CD4-positive, alpha-beta T cell treated with Interleukin-4 for 1 hour (primary cell): ENCODE results near the gene HYI.

ENCODE experiments used
- DNase-seq, 2 donors: peaks; one replicate each; pipeline ENCODE4 v3.0.0-alpha.2; 2020 to 2022

The HYI gene

DNA sequence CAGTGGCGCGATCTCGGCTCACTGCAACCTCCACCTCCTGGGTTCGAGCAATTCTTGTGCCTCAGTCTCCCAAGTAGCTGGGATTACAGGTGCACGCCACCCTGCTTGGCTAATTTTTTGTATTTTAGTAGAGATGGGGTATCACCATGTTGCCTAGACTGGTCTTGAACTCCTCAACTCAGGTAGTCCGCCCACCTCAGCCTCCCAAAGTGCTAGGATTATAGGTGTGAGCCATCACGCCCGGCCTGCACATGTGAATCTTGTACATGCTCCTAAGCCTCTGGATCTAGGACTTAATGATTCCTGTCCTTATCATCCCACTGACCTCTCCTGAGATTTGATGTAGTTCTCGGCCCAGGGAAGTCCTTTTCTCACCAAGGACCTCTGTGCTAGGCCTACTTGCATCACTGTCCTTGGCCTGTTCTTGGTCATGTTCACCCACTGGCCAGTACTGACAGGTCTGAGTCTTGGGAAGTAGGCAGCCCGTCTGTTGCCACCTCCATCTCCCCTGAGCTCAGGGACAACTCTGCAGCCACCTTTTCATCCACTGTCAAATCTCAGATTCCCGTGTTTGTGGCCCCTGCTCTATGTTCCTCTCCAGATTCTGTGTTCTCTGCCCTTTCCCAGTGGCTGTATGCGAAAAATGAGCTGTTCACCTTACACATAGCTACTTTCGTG is 9.4 kb downstream of the HYI start:
- no peak for DNase-seq

DNA sequence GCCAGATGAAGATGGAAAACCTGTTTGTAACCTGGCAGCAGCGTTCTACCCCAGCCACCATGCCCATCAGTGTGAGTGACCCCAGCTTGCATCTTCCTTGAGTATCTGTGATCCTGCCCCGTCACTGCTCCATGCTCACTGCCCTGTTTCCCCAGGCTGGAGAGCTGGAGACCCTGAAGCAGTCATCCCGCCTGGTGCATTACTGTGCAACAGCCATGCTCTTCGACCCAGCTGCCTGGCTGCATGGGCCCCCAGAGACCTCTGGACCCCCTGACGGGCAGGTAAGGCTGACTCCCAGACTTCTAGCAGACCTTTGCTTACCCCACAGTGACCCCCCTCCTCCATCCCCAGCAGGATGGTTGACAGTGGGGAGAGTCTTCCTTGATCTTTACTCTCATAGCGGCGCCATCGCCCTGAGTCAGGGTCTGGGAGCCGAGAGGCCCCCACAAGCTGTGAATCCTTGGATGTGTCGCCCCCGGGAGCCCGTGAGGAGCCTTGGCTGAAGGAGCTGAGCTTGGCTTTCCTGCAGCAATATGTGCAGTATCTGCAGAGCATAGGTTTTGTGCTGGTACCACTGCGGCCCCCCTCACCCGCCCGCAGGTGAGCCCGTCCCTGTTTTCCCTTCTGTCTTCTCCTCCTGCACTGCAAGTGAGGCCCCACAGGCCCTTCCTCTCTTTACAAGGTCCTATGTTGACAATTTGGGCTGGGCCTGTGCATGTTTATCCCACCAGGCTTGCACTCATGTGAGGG is 10.4 kb downstream of the HYI start:
- peak in 1 of 2 donors; percentile 5 for DNase-seq

DNA sequence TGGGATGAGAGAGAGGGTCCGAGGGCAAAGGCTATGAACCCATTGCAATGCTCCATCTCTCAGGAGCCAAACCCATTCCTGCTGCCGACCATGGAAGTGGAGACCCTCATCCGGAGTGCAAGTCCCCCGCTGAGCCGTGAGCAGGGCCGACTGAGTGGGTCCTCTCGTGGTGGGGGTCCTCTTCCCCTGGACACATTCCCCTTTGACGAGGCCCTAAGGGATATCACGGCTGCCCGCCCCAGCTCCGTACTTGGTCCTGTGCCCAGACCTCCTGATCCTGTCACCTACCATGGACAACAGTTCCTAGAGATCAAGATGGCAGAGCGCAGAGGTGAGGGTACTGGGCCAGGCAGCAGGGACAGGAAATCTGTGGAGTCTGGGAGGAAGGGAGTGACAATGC is 11.0 kb downstream of the HYI start:
- no peak for DNase-seq

GRCh38 chr1:43441894-43442637 is 11.7 kb downstream of the HYI start:
- no peak for DNase-seq

GRCh38 chr1:43441166-43441893 is 12.4 kb downstream of the HYI start:
- DNase-seq: no peak

GRCh38 chr1:43440358-43440757 is 13.4 kb downstream of the HYI start:
- DNase-seq: peak in 1 of 2 donors; percentile 5

DNA sequence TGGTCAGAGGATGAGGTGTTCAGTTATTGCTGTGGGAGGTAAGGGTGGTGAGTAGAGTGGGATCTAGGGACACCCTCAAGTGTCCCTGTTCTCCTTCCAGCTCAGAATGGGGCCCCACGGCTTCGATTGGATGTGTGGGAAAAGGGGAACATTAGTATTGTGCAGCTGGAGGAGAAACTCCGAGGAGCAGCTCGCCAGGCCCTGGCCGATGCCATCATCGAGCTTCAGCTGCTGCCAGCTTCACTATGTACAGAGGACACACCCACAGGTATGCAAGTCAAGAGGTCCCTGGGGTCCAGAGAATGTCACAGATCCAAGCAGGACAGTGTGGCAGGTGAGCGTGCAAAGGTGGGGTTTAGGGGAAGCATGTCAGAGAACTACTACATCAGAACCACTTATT is 13.9 kb downstream of the HYI start:
- no peak for DNase-seq

DNA sequence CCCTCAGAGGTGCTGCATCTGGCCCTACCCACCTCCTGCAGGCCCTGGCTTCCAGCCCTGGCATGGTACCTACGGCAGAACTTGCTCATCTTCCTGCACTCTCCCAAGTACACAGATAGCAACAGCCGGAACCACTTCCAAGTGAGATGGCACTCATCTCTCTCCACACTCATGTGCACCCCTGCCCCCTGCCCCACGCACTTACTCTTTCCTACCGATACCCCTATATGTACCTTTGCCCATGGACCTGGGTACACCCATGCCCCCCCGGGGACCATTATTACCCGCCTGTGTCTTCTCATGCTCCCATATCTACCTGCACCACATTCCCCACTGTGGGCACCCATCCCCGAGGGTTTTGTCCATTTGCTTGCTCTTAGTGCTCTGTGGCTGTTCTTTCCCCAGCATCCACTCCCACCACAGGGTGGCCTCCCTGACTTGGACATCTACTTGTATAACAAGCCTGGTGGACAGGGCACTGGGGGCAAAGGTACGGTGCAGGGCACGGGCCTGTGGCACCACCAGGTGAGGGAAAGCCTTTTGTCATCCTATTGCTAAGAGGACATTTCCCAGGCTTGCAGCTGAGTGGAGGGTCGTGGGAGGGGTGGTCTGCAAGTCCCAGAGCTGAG is 14.7 kb downstream of the HYI start:
- DNase-seq: no peak

GRCh38 chr1:43438576-43438952 is 15.2 kb downstream of the HYI start:
- no peak for DNase-seq

DNA sequence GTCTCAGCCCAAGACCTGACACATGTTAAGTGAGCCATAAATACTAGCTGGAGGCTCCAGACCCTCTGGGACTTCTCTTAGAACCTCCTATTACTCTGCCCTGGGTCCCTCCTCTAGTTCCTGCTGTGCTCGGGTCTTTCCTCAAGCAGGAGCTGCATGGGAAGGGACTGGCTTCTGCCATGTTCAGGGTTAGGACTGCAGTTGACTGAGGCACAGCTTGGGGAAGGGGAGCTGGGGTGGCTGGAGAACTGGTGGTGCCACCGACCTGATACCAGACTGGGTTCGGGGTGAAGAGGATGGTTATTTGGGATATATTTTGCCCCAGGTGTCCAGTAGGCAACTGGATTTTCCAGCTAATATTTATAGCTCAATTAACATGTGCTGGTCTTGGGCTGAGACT is 15.7 kb downstream of the HYI start:
- no peak for DNase-seq

DNA sequence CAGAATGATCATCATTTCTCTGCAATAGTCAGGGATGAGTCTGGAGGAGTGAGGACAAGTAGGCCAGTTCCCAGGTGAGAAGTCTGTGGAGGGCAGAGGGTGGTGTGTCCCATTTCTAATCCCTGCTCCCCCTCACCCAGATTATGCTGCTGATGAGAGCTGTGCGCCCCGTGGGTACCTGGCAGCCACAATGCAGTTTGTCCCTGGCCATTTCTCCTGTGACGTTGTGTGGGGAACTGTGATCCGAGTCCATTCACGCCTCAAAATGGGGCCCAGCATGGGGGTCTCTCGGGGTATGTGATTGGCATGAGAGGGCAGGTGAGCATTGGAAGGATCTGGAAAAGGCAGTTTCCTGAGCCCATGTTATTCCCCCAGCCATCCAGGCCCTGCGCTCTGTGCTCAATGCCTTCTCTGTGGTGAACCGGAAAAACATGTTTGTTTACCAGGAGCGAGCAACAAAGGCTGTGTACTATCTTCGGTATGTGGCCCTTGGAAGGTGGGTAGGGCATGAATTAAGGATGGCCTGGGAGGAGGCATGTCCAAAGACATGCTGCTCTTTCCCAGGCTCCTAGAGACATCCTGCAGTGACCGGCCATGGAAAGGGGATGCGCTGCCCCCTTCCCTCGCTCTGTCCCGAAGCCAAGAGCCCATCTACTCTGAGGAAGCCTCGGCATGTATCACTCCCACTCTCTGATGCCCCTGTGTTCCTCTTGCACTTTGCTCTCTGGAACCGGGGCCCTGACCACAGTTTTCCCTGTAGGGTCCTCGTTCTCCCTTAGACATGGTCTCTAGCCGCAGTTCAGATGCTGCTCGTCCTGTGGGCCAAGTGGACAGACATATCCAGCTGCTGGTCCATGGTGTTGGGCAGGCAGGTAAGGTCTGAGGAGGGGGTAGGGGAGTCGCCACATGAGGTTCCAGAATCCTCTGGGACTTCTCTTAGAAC is 16.4 kb downstream of the HYI start:
- no peak for DNase-seq

GRCh38 chr1:43436371-43436770 is 17.4 kb downstream of the HYI start:
- DNase-seq: no peak

DNA sequence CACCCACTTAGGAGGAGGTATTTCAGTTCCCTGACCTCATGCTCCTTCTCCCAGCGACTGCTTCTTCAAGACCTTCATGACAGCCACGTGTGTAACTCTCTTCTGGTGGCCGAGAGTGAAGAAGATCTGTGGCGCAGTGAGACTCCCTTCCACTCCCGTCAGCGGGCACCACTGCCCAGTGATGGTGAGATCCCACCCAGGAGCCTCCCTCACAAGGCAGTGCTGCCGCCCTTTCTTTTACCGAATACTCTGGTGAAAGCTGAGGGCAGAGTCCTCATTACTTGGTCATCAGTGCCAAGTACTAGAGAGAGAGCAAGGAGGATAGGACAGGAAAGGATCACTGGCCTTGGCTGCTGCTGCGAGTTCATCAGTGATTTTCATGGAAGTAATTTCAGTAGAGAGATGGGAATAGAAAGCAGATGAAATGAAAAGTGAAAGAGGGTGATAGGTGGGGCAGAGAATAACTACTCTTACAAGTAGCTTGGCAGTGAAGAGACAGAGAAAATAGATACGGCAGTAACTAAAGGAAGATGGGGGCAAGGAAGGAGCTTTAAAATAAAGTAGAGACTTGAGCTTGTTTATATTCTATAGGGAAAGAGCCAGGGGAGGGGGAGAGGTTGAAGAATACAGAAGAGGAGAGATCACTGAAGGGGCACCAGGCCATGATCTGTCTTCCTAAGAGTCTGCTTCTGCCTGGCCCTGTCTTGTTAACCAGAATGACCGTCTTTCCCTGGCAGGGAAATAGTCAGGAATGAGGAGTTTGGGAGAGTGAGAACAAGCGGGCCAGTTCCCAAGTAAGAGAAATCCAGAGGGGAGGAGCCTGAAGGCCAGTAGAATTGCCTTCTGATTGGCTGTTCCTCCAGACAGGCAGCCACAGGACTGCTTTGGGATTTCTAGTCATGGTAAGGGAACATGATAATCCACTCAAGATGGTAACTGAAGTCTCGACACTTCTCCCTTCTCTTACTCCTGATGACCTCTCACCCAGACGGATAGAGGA is 18.3 kb downstream of the HYI start:
- no peak for DNase-seq

- DNase-seq: no peak
Observed at GRCh38 chr1:43434256-43434655, 19.5 kb downstream of the HYI start.

- DNase-seq: no peak
Observed at GRCh38 chr1:43432907-43433306, 20.8 kb downstream of the HYI start.

DNA sequence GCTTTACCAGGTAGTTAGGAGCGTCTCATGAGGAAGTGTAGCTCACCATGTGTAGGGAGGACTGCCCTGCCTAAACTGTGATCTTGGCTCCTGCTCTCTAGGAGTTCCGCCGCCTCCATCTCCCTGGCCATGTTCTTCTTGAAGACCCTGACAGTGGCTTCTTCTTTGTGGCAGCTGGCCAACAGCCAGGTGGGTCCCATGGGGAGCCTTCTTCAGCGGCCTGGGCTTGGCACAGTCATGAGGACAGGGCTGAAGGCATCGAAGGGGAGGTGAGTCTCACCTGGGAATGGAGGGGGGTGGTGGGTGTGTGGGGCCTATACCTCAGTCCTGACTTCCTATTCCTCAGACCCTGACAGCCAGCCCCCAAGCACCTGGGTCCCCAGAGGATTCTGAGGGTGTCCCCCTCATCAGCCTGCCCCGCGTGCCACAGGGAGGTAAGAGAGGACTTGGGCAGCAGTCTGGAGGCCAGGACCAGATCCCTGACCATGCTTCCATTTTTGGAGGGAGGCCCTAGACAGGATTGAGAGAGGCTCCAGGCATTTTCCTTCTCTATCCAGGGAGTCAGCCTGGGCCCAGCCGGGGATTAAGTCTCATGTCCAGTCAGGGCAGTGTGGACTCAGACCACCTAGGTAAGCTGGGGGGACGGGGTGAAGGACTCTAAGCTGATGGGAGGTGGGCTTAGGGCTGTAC is 21.4 kb downstream of the HYI start:
- no peak for DNase-seq

DNA sequence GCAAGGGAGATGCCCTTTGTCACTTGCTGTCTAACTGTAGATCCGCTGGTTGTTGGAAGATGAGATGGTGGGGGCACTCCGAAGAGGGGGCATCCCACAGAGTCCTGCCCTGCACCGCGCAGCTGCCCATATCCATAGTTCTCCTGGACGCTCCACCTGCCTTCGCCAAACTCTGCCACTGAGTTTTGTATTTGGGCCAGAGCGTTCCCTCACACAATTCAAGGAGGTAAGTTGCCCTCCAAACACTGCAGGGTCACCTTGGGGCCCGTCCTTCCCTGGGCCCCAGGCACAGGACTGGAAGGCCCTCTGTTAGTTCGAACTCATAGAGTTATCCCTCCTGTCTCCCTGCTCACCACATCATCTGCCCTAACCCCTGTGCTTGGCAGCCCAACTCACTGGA is 22.1 kb downstream of the HYI start:
- no peak for DNase-seq

- DNase-seq: no peak
Observed at GRCh38 chr1:43430831-43431230, 22.9 kb downstream of the HYI start.

GRCh38 chr1:43427941-43428340 is 25.8 kb downstream of the HYI start:
- DNase-seq: no peak

GRCh38 chr1:43427524-43427923 is 26.2 kb downstream of the HYI start:
- no peak for DNase-seq
